Panc1 (cell line): ENCODE data around the gene DACT1. TPM values are rescaled to one million over a fixed set of nuclear protein-coding genes. Genes with fewer than 3 reads are reported as not detected.

Source experiments
- ATAC-seq: fragments of 200-7000 bp; cut with Tn5 transposase; 2 replicates; pipeline ENCODE4 v1.9.1; 2020; ENCODE audit warnings: mild to moderate bottlenecking, moderate library complexity
- BruUV-seq: library from RNA; stranded (reverse); fragments of 400-500 nt; replicated peaks from 2 replicates; lab custom pipeline; 2021; lab: Mats Ljungman, UMichigan
- CTCF ChIA-PET: fragments of 300-600 bp; sonication (Branson Sonifier 250); formaldehyde crosslinking; loops from one replicate; lab custom pipeline; 2022; ENCODE audit warnings: antibody characterized with exemption; lab: Charles Lee
- POLR2A ChIA-PET: fragments of 300-600 bp; sonication (Branson Sonifier 250); formaldehyde crosslinking; loops from one replicate; lab custom pipeline; 2022; ENCODE audit warnings: antibody characterized with exemption; lab: Charles Lee
- DNase-seq: peaks from one replicate; pipeline ENCODE4 v3.0.0-alpha.2; 2010; ENCODE audit warnings: low read depth, low spot score
- H3K27ac ChIP-seq: 2 replicates; pipeline ENCODE4 v1.5.1; 2011; ENCODE audit warnings: mild to moderate bottlenecking, low read length, inconsistent platforms
- H3K27me3 ChIP-seq: fragments of 200-500 bp; sonication (Bioruptor generic); 2 replicates; pipeline ENCODE4 v1.6.0; 2014; ENCODE audit warnings: low read length, inconsistent platforms; ENCODE audit not compliant: control insufficient read depth, insufficient read depth
- H3K36me3 ChIP-seq: fragments of 200-500 bp; sonication (Bioruptor generic); 2 replicates; pipeline ENCODE4 v1.5.1; 2014; ENCODE audit warnings: inconsistent platforms, mild to moderate bottlenecking, low read length, moderate library complexity; ENCODE audit not compliant: control insufficient read depth, insufficient read depth
- H3K4me1 ChIP-seq: 2 replicates; pipeline ENCODE4 v1.5.1; 2011; ENCODE audit warnings: inconsistent platforms, mild to moderate bottlenecking, low read length, moderate library complexity; ENCODE audit not compliant: control insufficient read depth, insufficient read depth
- H3K4me3 ChIP-seq, 2 experiments: 2 replicates each; pipeline ENCODE4 v1.5.1; 2011 to 2012; ENCODE audit warnings: low read depth in 2 of 2, low read length in 2 of 2, mild to moderate bottlenecking in 2 of 2, inconsistent platforms in 1 of 2, moderate library complexity in 1 of 2
- H3K9me3 ChIP-seq: fragments of 200-500 bp; sonication (Bioruptor generic); 2 replicates; pipeline ENCODE4 v1.5.1; 2014; ENCODE audit warnings: low read depth, mild to moderate bottlenecking, inconsistent platforms, low read length, moderate library complexity; ENCODE audit not compliant: control insufficient read depth, insufficient read depth
- POLR2AphosphoS5 ChIP-seq: IDR thresholded peaks from 2 replicates; pipeline ENCODE4 v1.6.1; 2012; ENCODE audit warnings: mild to moderate bottlenecking, low read depth, low read length, moderate library complexity
- SIN3A ChIP-seq: IDR thresholded peaks from 2 replicates; pipeline ENCODE4 v1.6.1; 2012; ENCODE audit warnings: low read depth, mild to moderate bottlenecking, low read length, moderate library complexity, borderline replicate concordance; ENCODE audit not compliant: insufficient read depth
- TCF7L2 ChIP-seq: IDR thresholded peaks from 2 replicates; pipeline ENCODE4 v1.6.1; 2011; ENCODE audit warnings: mild to moderate bottlenecking, low read depth, low read length, inconsistent platforms
- in situ Hi-C: cut with HindIII; loops from 2 replicates; pipeline ENCODE4 v1.10.0; 2016; ENCODE audit warnings: low sequenced_read_pairs, low pct_unique_long_range_greater_than_20kb
- intact Hi-C: fragments of 100-400 bp; cut with micrococcal nuclease; formaldehyde crosslinking; loops from one replicate; pipeline ENCODE4 v1.10.0; 2022; ENCODE audit not compliant: unreplicated experiment
- total RNA-seq: library from RNA; stranded (reverse); gene quantifications from one replicate; pipeline ENCODE4 v1.2.1, GENCODE V29; 2021; ENCODE audit not compliant: unreplicated experiment
- TF ChIP-seq, protein P1 (sequence below): fragments of 450-650 bp; IDR thresholded peaks from 2 replicates; pipeline ENCODE4 v1.5.1; 2017; ENCODE audit warnings: mild to moderate bottlenecking
- TF ChIP-seq, protein P2 (sequence below), 2 experiments: IDR thresholded peaks; 2 replicates each; pipeline ENCODE4 v1.6.1; 2011 to 2012; ENCODE audit warnings: low read depth in 2 of 2, control low read depth in 1 of 2, low read length in 1 of 2, mild to moderate bottlenecking in 1 of 2, moderate library complexity in 1 of 2; ENCODE audit not compliant: insufficient read depth in 1 of 2

DACT1 gene
- total RNA-seq, 1 experiment from 2014 or later = 0.15 TPM

DNA sequence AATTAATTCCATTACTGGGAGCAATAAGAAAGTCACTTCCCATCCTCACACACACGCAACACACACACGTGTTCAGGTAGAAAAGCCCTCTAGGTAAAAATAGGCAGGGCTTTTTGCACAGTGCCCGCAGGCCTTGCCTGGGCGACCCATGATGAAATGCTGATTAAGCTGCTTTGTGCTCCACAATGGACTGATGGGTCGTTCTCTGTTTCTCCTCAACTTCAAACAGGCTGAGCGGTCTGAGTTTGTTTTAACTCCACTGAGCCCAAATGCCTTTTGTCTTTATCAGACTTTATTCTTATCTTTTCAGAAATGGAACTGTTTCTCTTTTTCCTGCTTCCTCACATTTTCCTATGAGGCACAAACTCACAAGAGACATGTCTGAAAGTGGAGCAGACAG lies 9.4 kb upstream of the DACT1 start:
- DNase-seq = no peak
- no peak for ATAC-seq
- H3K36me3 ChIP-seq = no peaks in the 10 kb centered on the region
- no peaks in the 10 kb centered on the region for H3K4me1 ChIP-seq
- no TSS peak for BruUV-seq
- intact Hi-C loops = no loop called here
- TF ChIP-seq POLR2AphosphoS5 (no peak), SIN3A (no peak), TCF7L2 (no peak)
- TF ChIP-seq, protein P1, sequence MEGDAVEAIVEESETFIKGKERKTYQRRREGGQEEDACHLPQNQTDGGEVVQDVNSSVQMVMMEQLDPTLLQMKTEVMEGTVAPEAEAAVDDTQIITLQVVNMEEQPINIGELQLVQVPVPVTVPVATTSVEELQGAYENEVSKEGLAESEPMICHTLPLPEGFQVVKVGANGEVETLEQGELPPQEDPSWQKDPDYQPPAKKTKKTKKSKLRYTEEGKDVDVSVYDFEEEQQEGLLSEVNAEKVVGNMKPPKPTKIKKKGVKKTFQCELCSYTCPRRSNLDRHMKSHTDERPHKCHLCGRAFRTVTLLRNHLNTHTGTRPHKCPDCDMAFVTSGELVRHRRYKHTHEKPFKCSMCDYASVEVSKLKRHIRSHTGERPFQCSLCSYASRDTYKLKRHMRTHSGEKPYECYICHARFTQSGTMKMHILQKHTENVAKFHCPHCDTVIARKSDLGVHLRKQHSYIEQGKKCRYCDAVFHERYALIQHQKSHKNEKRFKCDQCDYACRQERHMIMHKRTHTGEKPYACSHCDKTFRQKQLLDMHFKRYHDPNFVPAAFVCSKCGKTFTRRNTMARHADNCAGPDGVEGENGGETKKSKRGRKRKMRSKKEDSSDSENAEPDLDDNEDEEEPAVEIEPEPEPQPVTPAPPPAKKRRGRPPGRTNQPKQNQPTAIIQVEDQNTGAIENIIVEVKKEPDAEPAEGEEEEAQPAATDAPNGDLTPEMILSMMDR = no peak
- TF ChIP-seq, protein P2, sequence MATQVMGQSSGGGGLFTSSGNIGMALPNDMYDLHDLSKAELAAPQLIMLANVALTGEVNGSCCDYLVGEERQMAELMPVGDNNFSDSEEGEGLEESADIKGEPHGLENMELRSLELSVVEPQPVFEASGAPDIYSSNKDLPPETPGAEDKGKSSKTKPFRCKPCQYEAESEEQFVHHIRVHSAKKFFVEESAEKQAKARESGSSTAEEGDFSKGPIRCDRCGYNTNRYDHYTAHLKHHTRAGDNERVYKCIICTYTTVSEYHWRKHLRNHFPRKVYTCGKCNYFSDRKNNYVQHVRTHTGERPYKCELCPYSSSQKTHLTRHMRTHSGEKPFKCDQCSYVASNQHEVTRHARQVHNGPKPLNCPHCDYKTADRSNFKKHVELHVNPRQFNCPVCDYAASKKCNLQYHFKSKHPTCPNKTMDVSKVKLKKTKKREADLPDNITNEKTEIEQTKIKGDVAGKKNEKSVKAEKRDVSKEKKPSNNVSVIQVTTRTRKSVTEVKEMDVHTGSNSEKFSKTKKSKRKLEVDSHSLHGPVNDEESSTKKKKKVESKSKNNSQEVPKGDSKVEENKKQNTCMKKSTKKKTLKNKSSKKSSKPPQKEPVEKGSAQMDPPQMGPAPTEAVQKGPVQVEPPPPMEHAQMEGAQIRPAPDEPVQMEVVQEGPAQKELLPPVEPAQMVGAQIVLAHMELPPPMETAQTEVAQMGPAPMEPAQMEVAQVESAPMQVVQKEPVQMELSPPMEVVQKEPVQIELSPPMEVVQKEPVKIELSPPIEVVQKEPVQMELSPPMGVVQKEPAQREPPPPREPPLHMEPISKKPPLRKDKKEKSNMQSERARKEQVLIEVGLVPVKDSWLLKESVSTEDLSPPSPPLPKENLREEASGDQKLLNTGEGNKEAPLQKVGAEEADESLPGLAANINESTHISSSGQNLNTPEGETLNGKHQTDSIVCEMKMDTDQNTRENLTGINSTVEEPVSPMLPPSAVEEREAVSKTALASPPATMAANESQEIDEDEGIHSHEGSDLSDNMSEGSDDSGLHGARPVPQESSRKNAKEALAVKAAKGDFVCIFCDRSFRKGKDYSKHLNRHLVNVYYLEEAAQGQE (IDR thresholded peaks at IDR 0.05; ENCODE audit: insufficient read depth in 1 of 2, low read depth in 2 of 2, low read length in 1 of 2) = no peak
- peaks cover 2% of the 10 kb centered on the region for H3K27me3 ChIP-seq
- H3K9me3 ChIP-seq = no peaks in the 10 kb centered on the region
- no peak overlapping the region for H3K27ac ChIP-seq
- ChIA-PET CTCF (no interaction called here), POLR2A (no interaction called here)
- in situ Hi-C loops = no loop called here
- no peak overlapping the region for H3K4me3 ChIP-seq

DNA sequence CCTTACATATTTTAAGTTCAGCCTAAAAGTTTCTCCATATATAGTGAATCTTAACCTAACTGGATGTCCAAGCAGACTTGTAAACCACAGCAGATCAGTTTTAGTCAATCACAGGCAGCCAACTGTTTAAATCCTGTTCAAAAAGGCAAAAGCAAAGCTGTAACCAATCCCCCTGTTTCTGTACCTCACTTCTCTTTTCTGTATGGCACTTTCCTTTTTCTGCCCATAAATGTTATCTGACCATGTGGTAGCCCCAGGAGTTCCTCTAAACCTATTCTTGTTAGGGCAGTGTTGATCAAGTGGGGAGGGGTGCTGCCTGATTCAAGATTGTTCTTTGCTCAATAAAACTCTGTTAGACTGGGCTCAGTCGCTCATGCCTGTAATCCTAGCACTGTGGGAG lies 8.5 kb upstream of the DACT1 start:
- Histone ChIP-seq H3K27me3 (peaks cover 2% of the 10 kb centered on the region), H3K36me3 (no peaks in the 10 kb centered on the region), H3K4me1 (no peaks in the 10 kb centered on the region), H3K9me3 (no peaks in the 10 kb centered on the region), H3K27ac (no peak overlapping the region), H3K4me3 (no peak overlapping the region)
- in situ Hi-C loops = no loop called here
- no TSS peak for BruUV-seq
- ChIA-PET POLR2A (interaction anchor here (0.6 kb wide), 1 partner anchor 8 kb away, joined by 9 read pairs; no protein-coding TSS in a partner anchor), CTCF (no interaction called here)
- no peak for ATAC-seq
- TF ChIP-seq, protein P2 (IDR thresholded peaks at IDR 0.05; ENCODE audit: insufficient read depth in 1 of 2, low read depth in 2 of 2, low read length in 1 of 2) = no peak
- TF ChIP-seq, protein P1 = no peak
- no peak for DNase-seq
- intact Hi-C loops = no loop called here
